H1 (cell line): ENCODE data around the gene RAB40C. TPM values are rescaled to one million over a fixed set of nuclear protein-coding genes. Genes with fewer than 3 reads are reported as not detected.

Source experiments
- CTCF ChIA-PET: fragments of 300-600 bp; sonication (Branson Sonifier 250); formaldehyde crosslinking; loops from one replicate; lab custom pipeline; 2021; ENCODE audit not compliant: partially characterized antibody; lab: Charles Lee
- POLR2A ChIA-PET: fragments of 300-600 bp; sonication (Branson Sonifier 250); formaldehyde crosslinking; loops from one replicate; lab custom pipeline; 2021; ENCODE audit warnings: inconsistent platforms; ENCODE audit not compliant: partially characterized antibody; lab: Charles Lee
- DNase-seq, 2 experiments: peaks; one replicate each; pipeline versions ENCODE4 v3.0.0 to v3.0.0-alpha.2; 2010 to 2022; ENCODE audit warnings: low spot score in 2 of 2, low read depth in 1 of 2, mixed read lengths in 1 of 2
- FAIRE-seq: peaks from 2 replicates; lab custom pipeline; 2011; peaks lifted over from hg19 to GRCh38; lab: Jason Lieb, UNC
- H2AFZ ChIP-seq: 2 replicates; pipeline ENCODE4 v1.8.1; 2012; ENCODE audit warnings: low read length, inconsistent platforms
- H2AK5ac ChIP-seq: 2 replicates; pipeline ENCODE4 v1.6.1; 2013; ENCODE audit warnings: low read depth, low read length
- H2BK120ac ChIP-seq: replicated peaks from 2 replicates; pipeline ENCODE3; 2013; ENCODE audit warnings: low read depth, low read length, inconsistent platforms
- H2BK12ac ChIP-seq: 2 replicates; pipeline ENCODE4 v1.6.1; 2013; ENCODE audit warnings: low read depth, low read length
- H2BK15ac ChIP-seq: 2 replicates; pipeline ENCODE4 v1.6.1; 2013; ENCODE audit warnings: low read length
- H2BK20ac ChIP-seq: 2 replicates; pipeline ENCODE4 v1.6.1; 2013; ENCODE audit warnings: low read length
- H2BK5ac ChIP-seq: 2 replicates; pipeline ENCODE4 v1.6.1; 2013; ENCODE audit warnings: low read depth, low read length
- H3K14ac ChIP-seq: 2 replicates; pipeline ENCODE4 v1.6.1; 2013; ENCODE audit warnings: inconsistent platforms; ENCODE audit not compliant: insufficient read length
- H3K18ac ChIP-seq: 2 replicates; pipeline ENCODE4 v1.6.1; 2013; ENCODE audit warnings: low read length; ENCODE audit errors: extremely low read depth
- H3K23ac ChIP-seq: 2 replicates; pipeline ENCODE4 v1.6.1; 2013; ENCODE audit warnings: inconsistent platforms; ENCODE audit not compliant: insufficient read length
- H3K23me2 ChIP-seq: 2 replicates; pipeline ENCODE4 v1.6.1; 2013; ENCODE audit warnings: low read depth, low read length
- H3K27ac ChIP-seq: 2 replicates; pipeline ENCODE4 v1.6.1; 2011; ENCODE audit warnings: low read depth, low read length, inconsistent platforms
- H3K27me3 ChIP-seq, 4 experiments: replicated peaks in 1 of 4; 1 replicate in 1 of 4; 2 replicates in 3 of 4; pipeline versions ENCODE4 v1.6.1 to v1.8.1; 2011 to 2013; ENCODE audit warnings: low read length in 3 of 4, mild to moderate bottlenecking in 3 of 4, inconsistent platforms in 2 of 4, mixed read lengths in 2 of 4, moderate library complexity in 1 of 4; ENCODE audit not compliant: control insufficient read depth in 3 of 4, insufficient read depth in 3 of 4; ENCODE audit errors: extremely low read depth in 1 of 4
- H3K36me3 ChIP-seq, 4 experiments: 2 replicates each; pipeline versions ENCODE4 v1.6.1 to v1.8.1; 2011 to 2013; ENCODE audit warnings: mild to moderate bottlenecking in 4 of 4, low read length in 3 of 4, moderate library complexity in 2 of 4, control low read depth in 1 of 4, inconsistent platforms in 1 of 4; ENCODE audit not compliant: insufficient read depth in 4 of 4, control insufficient read depth in 2 of 4
- H3K4ac ChIP-seq: replicated peaks from 2 replicates; pipeline ENCODE3; 2013; ENCODE audit warnings: low read length, low read depth, mixed read lengths, inconsistent platforms; ENCODE audit not compliant: insufficient read length
- H3K4me1 ChIP-seq, 4 experiments: replicated peaks in 1 of 4; 1 replicate in 1 of 4; 2 replicates in 3 of 4; pipeline versions ENCODE4 v1.6.1 to v1.8.1; 2011 to 2013; ENCODE audit warnings: low read length in 3 of 4, inconsistent platforms in 2 of 4, mixed read lengths in 1 of 4; ENCODE audit not compliant: insufficient read depth in 4 of 4, control insufficient read depth in 3 of 4
- H3K4me2 ChIP-seq, 2 experiments: 2 replicates each; pipeline versions ENCODE4 v1.6.1 to v1.8.1; 2011 to 2013; ENCODE audit warnings: low read depth in 2 of 2, low read length in 2 of 2, control low read depth in 1 of 2, inconsistent platforms in 1 of 2, mild to moderate bottlenecking in 1 of 2; ENCODE audit not compliant: insufficient read depth in 1 of 2
- H3K4me3 ChIP-seq, 4 experiments: fragments of 200-600, 300-600 bp in 1 of 4; sonication (generic), shearing (Covaris generic), sonication (Bioruptor Twin) in 1 of 4; 2 replicates each; pipeline versions ENCODE4 v1.5.1 to v1.8.1; 2011 to 2016; ENCODE audit warnings: low read length in 4 of 4, low read depth in 3 of 4, control low read depth in 2 of 4, inconsistent platforms in 2 of 4, mild to moderate bottlenecking in 2 of 4, mixed read lengths in 1 of 4, moderate library complexity in 1 of 4; ENCODE audit not compliant: insufficient read depth in 2 of 4; ENCODE audit errors: extremely low read depth in 1 of 4
- H3K56ac ChIP-seq: replicated peaks from 2 replicates; pipeline ENCODE3; 2013; ENCODE audit warnings: low read depth, mild to moderate bottlenecking, mixed read lengths, low read length, inconsistent platforms; ENCODE audit not compliant: insufficient read length
- H3K79me1 ChIP-seq: 2 replicates; pipeline ENCODE4 v1.6.1; 2013; ENCODE audit warnings: low read depth, low read length, control low read depth
- H3K79me2 ChIP-seq, 2 experiments: 2 replicates each; pipeline versions ENCODE4 v1.6.1 to v1.8.1; 2012 to 2013; ENCODE audit warnings: low read length in 2 of 2, mild to moderate bottlenecking in 2 of 2, inconsistent platforms in 1 of 2; ENCODE audit not compliant: insufficient read depth in 2 of 2, control insufficient read depth in 1 of 2
- H3K9ac ChIP-seq, 4 experiments: replicated peaks in 1 of 4; 1 replicate in 1 of 4; 2 replicates in 3 of 4; pipeline versions ENCODE4 v1.6.1 to v1.8.1; 2011 to 2013; ENCODE audit warnings: low read depth in 3 of 4, low read length in 3 of 4, control low read depth in 2 of 4, mild to moderate bottlenecking in 2 of 4, moderate library complexity in 2 of 4, inconsistent platforms in 1 of 4; ENCODE audit errors: extremely low read depth in 1 of 4
- H3K9me3 ChIP-seq, 2 experiments: 2 replicates each; pipeline versions ENCODE4 v1.6.1 to v1.8.1; 2012 to 2013; ENCODE audit warnings: mild to moderate bottlenecking in 2 of 2, moderate library complexity in 2 of 2, control low read depth in 1 of 2, inconsistent platforms in 1 of 2, low read depth in 1 of 2, low read length in 1 of 2, mixed read lengths in 1 of 2; ENCODE audit not compliant: insufficient read depth in 2 of 2
- H4K20me1 ChIP-seq, 2 experiments: replicated peaks in 1 of 2; 2 replicates each; pipeline versions ENCODE3 to v1.8.1; 2011 to 2013; ENCODE audit warnings: inconsistent platforms in 2 of 2, low read length in 2 of 2, mild to moderate bottlenecking in 1 of 2; ENCODE audit not compliant: insufficient read depth in 2 of 2, control insufficient read depth in 1 of 2
- H4K5ac ChIP-seq: 2 replicates; pipeline ENCODE4 v1.6.1; 2013; ENCODE audit warnings: low read length, low read depth, mixed read lengths, inconsistent platforms; ENCODE audit not compliant: insufficient read length
- H4K8ac ChIP-seq: 2 replicates; pipeline ENCODE4 v1.8.0; 2013; ENCODE audit warnings: mild to moderate bottlenecking, moderate library complexity, low read length, inconsistent platforms; ENCODE audit not compliant: insufficient read depth; ENCODE audit errors: extremely low read depth
- H4K91ac ChIP-seq: replicated peaks from 2 replicates; pipeline ENCODE3; 2013; ENCODE audit warnings: low read length, mixed read lengths, inconsistent platforms; ENCODE audit not compliant: insufficient read length
- CBX8 ChIP-seq: fragments of 300-800, 300-1000 bp; sonication (generic); IDR thresholded peaks from 2 replicates; pipeline ENCODE4 v1.7.1; 2016; ENCODE audit warnings: low read depth, low read length, borderline replicate concordance
- CHD1 ChIP-seq: IDR thresholded peaks from 2 replicates; pipeline ENCODE4 v1.6.1; 2012; ENCODE audit warnings: low read depth, low read length, improper control_type of control experiment
- E2F6 ChIP-seq: IDR thresholded peaks from 2 replicates; pipeline ENCODE4 v1.6.1; 2012; ENCODE audit warnings: inconsistent platforms
- RAD21 ChIP-seq, 2 experiments: IDR thresholded peaks in 1 of 2; conservative IDR thresholded peaks in 1 of 2; 2 replicates each; pipeline ENCODE4 v1.6.1; 2011; ENCODE audit warnings: low read depth in 2 of 2, low read length in 2 of 2, improper control_type of control experiment in 1 of 2, inconsistent platforms in 1 of 2, mild to moderate bottlenecking in 1 of 2, moderate library complexity in 1 of 2
- TAF1 ChIP-seq: IDR thresholded peaks from 2 replicates; pipeline ENCODE4 v1.6.1; 2011; ENCODE audit warnings: mild to moderate bottlenecking, low read depth, low read length
- WGBS, 2 experiments: shearing (Covaris generic) in 1 of 2; methylation state at CpG; one replicate each; pipeline versions ENCODE4 v1.1.6 to v1.1.7; 2013 to 2015; ENCODE audit warnings: low lambda C conversion rate in 2 of 2, mixed read lengths in 2 of 2, inconsistent platforms in 1 of 2, low coverage in 1 of 2, missing lambda C conversion rate in 1 of 2; ENCODE audit not compliant: insufficient replicate concordance in 2 of 2, insufficient coverage in 1 of 2, insufficient read length in 1 of 2; ENCODE audit errors: extremely low coverage in 1 of 2, missing lambda C conversion rate in 1 of 2; 5-methylcytosine and 5-hydroxymethylcytosine counted together
- polyA plus RNA-seq, 7 experiments: library from polyadenylated mRNA; depleted of rRNA in 3 of 7; stranded (reverse) in 5 of 7; unstranded in 2 of 7; fragments of >200 nt in 5 of 7; fragments of 200-250 nt in 2 of 7; gene quantifications; 1 replicate in 5 of 7; 2 replicates in 1 of 7; 4 replicates in 1 of 7; pipeline versions ENCODE4 v1.2.1 to v1.2.3, GENCODE V29; 2011 to 2013; ENCODE audit warnings: missing spikeins in 2 of 7, mixed read lengths in 2 of 7
- total RNA-seq: library from RNA; stranded (reverse); fragmentation: NEBNext Ultra II Directional; extraction: Animal tissue kit (Norgen Biotek cat#: 25700); gene quantifications from 2 replicates; pipeline ENCODE4 v1.2.1, GENCODE V29; 2021

RAB40C gene
- total and polyA plus RNA-seq, 2 of the 8 experiments (the other 6 are each of a cell fraction or from before 2014, with no cell fraction given), result 13.9 to 15.6 TPM

- peaks cover 16% of the 10 kb centered on the region; the same call in 1 of the 2 replicates for H3K79me1 ChIP-seq
- no peak for TF ChIP-seq TAF1
- TF ChIP-seq E2F6, result no peak
- no peak for TF ChIP-seq CBX8
- no peak for TF ChIP-seq CHD1
- no peak for TF ChIP-seq RAD21 (IDR thresholded peaks at IDR 0.05 in 1 of 2, conservative IDR thresholded peaks at IDR 0.05 in 1 of 2; ENCODE audit: low read depth in 2 of 2, low read length in 2 of 2)
- TF ChIP-seq, all 59 proteins: peak for 0
- Histone ChIP-seq H2BK120ac (no peak overlapping the region), H4K8ac (no peak overlapping the region), H2BK20ac (no peak overlapping the region), H3K4me3 (no peak overlapping the region), H3K23ac (no peak overlapping the region), H4K20me1 (peaks cover 20 to 37% of the 10 kb centered on the region in 2 experiments), H3K18ac (no peak overlapping the region), H3K4me2 (no peak overlapping the region), H2BK15ac (no peak overlapping the region), H3K14ac (no peak overlapping the region), H2BK12ac (no peak overlapping the region), H3K27me3 (peaks cover 0 to 21% (median 12%) of the 10 kb centered on the region in 4 experiments; a peak in 5 of 7 replicates), H3K4me1 (peaks cover 0 to 8% (median 4%) of the 10 kb centered on the region in 4 experiments; a peak in 4 of 7 replicates), H3K9me3 (no peaks in the 10 kb centered on the region), H3K9ac (no peak overlapping the region), H2BK5ac (no peak overlapping the region), H4K91ac (no peak overlapping the region), H3K56ac (no peak overlapping the region), H3K27ac (no peak overlapping the region), H3K79me2 (peaks cover 0 to 16% of the 10 kb centered on the region in 2 experiments; a peak in 3 of 4 replicates), H3K36me3 (no peaks in the 10 kb centered on the region), H2AFZ (no peak overlapping the region), H3K23me2 (peaks cover 9% of the 10 kb centered on the region), H3K4ac (no peak overlapping the region), H2AK5ac (no peak overlapping the region), H4K5ac (no peak overlapping the region)
- ChIA-PET CTCF (interaction anchor here (1.1 to 4.2 kb wide), 13 partner anchors 7 to 74 kb away, joined by 3 to 22 read pairs (median 6); partner anchors contain the start of gene METTL26), POLR2A (interaction anchor here (0.6 to 1.9 kb wide), 7 partner anchors 9 to 209 kb away, joined by 3 to 7 read pairs (median 3); partner anchors contain the start of gene METTL26)
- FAIRE-seq (no peak), DNase-seq (no peak)
- 94% methylated on average over 9 of the region's 9 CpGs; no CpG with 5 or more reads in 1 of the 2 experiments for WGBS, 2 experiments
These were observed 3.5 kb downstream of the RAB40C start for GRCh38 chr16:593406-593805.
